DMS79 (cell line): ENCODE data around the gene FOXA3.
A peak's percentile ranks its signal among the peaks of the same experiment; 100 is the strongest.
"Not testable (repeated sequence)": the region's sequence is repeated elsewhere in the genome, so short reads cannot be mapped to it uniquely, and the experiment has no call there.

Experiments
- DNase-seq: peaks from one replicate; lab custom pipeline; 2025; lab: John Stamatoyannopoulos, UW

FOXA3 gene

GRCh38 chr19:45828523-45828922 is 35.6 kb upstream of the FOXA3 start:
- no peak for DNase-seq

- no peak for DNase-seq
Measured at GRCh38 chr19:45828945-45829344, 35.2 kb upstream of the FOXA3 start.

- no peak for DNase-seq
Measured at GRCh38 chr19:45834970-45835369, 29.2 kb upstream of the FOXA3 start.

GRCh38 chr19:45842198-45842597 is 21.9 kb upstream of the FOXA3 start:
- DNase-seq: no peak

GRCh38 chr19:45847663-45848062 is 16.5 kb upstream of the FOXA3 start:
- DNase-seq: no peak

GRCh38 chr19:45848922-45849321 is 15.2 kb upstream of the FOXA3 start:
- no peak for DNase-seq

- DNase-seq: no peak
Measured at GRCh38 chr19:45852145-45852750, 11.9 kb upstream of the FOXA3 start.

GRCh38 chr19:45852983-45853382 is 11.1 kb upstream of the FOXA3 start:
- DNase-seq: peak; percentile 94

GRCh38 chr19:45854167-45854778 is 9.9 kb upstream of the FOXA3 start:
- no peak for DNase-seq

- DNase-seq: no peak
Measured at GRCh38 chr19:45860359-45861259, 3.5 kb upstream of the FOXA3 start.

- DNase-seq: no peak
Measured at GRCh38 chr19:45862271-45862563, 1.9 kb upstream of the FOXA3 start.

GRCh38 chr19:45862564-45863334 is 1.4 kb upstream of the FOXA3 start, which contains the start of gene SYMPK:
Gene SYMPK (minus strand): TSS chr19:45863147. CDS start chr19:45854495, 8,652 bp downstream.
- peak; percentile 98 for DNase-seq

- DNase-seq: no peak
Measured at GRCh38 chr19:45863335-45863839, 739 bp upstream of the FOXA3 start.

- DNase-seq: no peak
Measured at GRCh38 chr19:45864629-45865082, 530 bp downstream of the FOXA3 start.

- no peak for DNase-seq
Measured at GRCh38 chr19:45865269-45865948, 1.3 kb downstream of the FOXA3 start.

GRCh38 chr19:45866400-45867176 is 2.5 kb downstream of the FOXA3 start:
- no peak for DNase-seq

- not testable (repeated sequence) for DNase-seq
Measured at GRCh38 chr19:45867241-45867640, 3.1 kb downstream of the FOXA3 start.

- no peak for DNase-seq
Measured at GRCh38 chr19:45870798-45871197, 6.7 kb downstream of the FOXA3 start.

- DNase-seq: no peak
Measured at GRCh38 chr19:45872095-45872919, 8.2 kb downstream of the FOXA3 start.
